Activated CD8-positive, alpha-beta memory T cell treated with anti-CD3 and anti-CD28 coated beads, Interleukin-2, amount 50 U/mL, for 48 hours (primary cell): Measurements from ENCODE around the gene MYOD1.

Source experiments
- DNase-seq: peaks from one replicate; pipeline ENCODE4 v3.0.0-alpha.2; 2020

Gene MYOD1

GRCh38 chr11:17719028-17719937, at the start of gene MYOD1:
Gene MYOD1, plus strand, starts transcription at chr11:17719571. Its CDS starts 212 bp downstream, at chr11:17719783.
- no peak for DNase-seq

- DNase-seq: no peak
These were observed 46.9 kb upstream of the MYOD1 start for GRCh38 chr11:17672469-17672868.

- no peak for DNase-seq
These were observed 45.4 kb upstream of the MYOD1 start for GRCh38 chr11:17673951-17674350.

GRCh38 chr11:17682848-17683247, 36.5 kb upstream of the MYOD1 start:
- no peak for DNase-seq

GRCh38 chr11:17683377-17684161, 35.8 kb upstream of the MYOD1 start:
- DNase-seq: no peak

- DNase-seq: no peak
These were observed 34.8 kb upstream of the MYOD1 start for GRCh38 chr11:17684550-17684949.

- no peak for DNase-seq
These were observed 33.0 kb upstream of the MYOD1 start for GRCh38 chr11:17686231-17686980.

GRCh38 chr11:17687946-17688670, 31.3 kb upstream of the MYOD1 start:
- no peak for DNase-seq

GRCh38 chr11:17691550-17691949, 27.8 kb upstream of the MYOD1 start:
- no peak for DNase-seq

GRCh38 chr11:17691976-17692375, 27.4 kb upstream of the MYOD1 start:
- DNase-seq: no peak

- no peak for DNase-seq
These were observed 26.4 kb upstream of the MYOD1 start for GRCh38 chr11:17692931-17693330.

GRCh38 chr11:17693531-17693930, 25.8 kb upstream of the MYOD1 start:
- DNase-seq: no peak

- no peak for DNase-seq
These were observed 24.8 kb upstream of the MYOD1 start for GRCh38 chr11:17694494-17695110.

GRCh38 chr11:17695454-17696441, 23.6 kb upstream of the MYOD1 start:
- DNase-seq: no peak

GRCh38 chr11:17696741-17697140, 22.6 kb upstream of the MYOD1 start:
- no peak for DNase-seq

- no peak for DNase-seq
These were observed 22.0 kb upstream of the MYOD1 start for GRCh38 chr11:17697175-17697949.

- DNase-seq: no peak
These were observed 19.9 kb upstream of the MYOD1 start for GRCh38 chr11:17699147-17700114.

GRCh38 chr11:17700991-17701390, 18.4 kb upstream of the MYOD1 start:
- DNase-seq: no peak

GRCh38 chr11:17702876-17703275, 16.5 kb upstream of the MYOD1 start:
- no peak for DNase-seq
